ENCODE measurements around the gene TP53RK.

- TF ChIP-seq CTCF (conservative IDR thresholded peaks at IDR 0.05; ENCODE audit: low read depth in 2 of 2) (no peak), ZNF331 (CRISPR knock-in tag; IDR thresholded peaks at IDR 0.05; ENCODE audit: low read depth) (no peak), EZH2 (IDR thresholded peaks at IDR 0.05; ENCODE audit: low read depth, unreplicated experiment) (no peak), JUNB (IDR thresholded peaks at IDR 0.05; ENCODE audit: unreplicated experiment) (no peak), STAT1 (IDR thresholded peaks at IDR 0.05; ENCODE audit: unreplicated experiment) (no peak), EZH2phosphoT487 (IDR thresholded peaks at IDR 0.05; ENCODE audit: unreplicated experiment) (no peak)
Observed at GRCh38 chr20:46722450-46722849, 33.2 kb upstream of the TP53RK start.
